Occipital lobe (tissue), 2 donors: ENCODE results near the gene OSBPL3. TPM values are rescaled to one million over a fixed set of nuclear protein-coding genes. Genes with fewer than 3 reads are reported as not detected.
"Not testable (repeated sequence)": the region's sequence is repeated elsewhere in the genome, so short reads cannot be mapped to it uniquely, and the experiment has no call there.

Source experiments
- DNase-seq: peaks from one replicate; lab custom pipeline; 2025; lab: John Stamatoyannopoulos, UW
- total RNA-seq: library from RNA; depleted of rRNA; stranded (reverse); fragments of >200 nt; gene quantifications from one replicate; pipeline ENCODE4 v1.2.3, GENCODE V29; 2014

The OSBPL3 gene
- total RNA-seq, 1 donor from 2014 or later = 7.3 TPM

DNA sequence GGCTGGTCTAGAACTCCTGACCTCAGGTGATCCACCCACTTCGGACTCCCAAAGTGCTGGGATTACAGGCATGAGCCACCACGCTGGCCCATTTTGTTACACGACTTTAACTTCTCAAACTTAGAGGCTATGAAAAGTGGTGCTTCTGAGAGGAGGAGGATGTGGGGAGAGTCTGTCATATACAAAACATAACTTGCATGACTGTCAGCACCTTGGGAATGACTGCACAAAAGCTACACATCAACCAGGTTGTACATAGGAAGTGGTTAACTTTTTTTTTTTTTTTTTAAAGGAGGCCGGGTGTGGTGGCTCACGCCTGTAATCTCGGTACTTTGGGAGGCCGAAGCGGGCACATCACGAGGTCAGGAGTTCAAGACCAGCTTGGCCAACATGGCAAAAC lies 179.3 kb downstream of the OSBPL3 start:
- DNase-seq = no peak

DNA sequence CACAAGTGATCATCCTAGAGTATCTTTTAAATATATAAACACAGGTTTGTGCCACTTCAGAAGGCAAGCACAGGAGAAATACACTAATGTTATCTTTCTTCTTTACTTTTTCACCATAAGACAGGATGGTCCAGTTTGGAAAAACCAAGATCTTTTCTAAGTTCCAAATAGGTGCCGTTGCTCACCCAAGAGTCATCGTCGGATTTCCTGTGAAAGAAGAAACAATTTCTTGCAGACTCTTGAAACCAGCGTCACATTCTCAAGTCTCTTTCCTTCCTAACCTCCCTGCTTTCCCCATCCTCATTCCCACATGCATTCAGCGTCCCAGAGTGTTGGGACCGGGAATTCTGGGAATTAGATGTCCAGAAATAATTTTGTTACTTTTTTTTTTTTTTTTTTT lies 179.9 kb downstream of the OSBPL3 start:
- DNase-seq = no peak

DNA sequence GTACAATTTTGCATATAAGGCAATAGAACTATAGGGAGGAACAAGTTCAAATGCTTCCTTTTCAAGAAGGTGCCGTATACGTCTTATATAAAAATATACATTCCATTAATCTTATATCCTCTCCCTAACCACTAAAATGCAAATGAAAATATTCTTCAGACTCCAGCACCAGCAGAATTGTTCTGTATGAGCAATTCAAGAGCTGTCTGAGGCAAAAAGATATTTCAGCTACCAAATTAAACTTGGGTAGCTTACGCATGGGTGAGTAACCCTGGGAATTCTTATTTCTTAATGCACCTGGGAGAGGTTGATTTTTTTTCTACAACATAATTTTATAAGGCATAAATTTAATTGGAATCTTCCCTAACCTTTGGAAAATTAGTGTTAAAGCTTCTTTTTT lies 180.5 kb downstream of the OSBPL3 start:
- no peak for DNase-seq

DNA sequence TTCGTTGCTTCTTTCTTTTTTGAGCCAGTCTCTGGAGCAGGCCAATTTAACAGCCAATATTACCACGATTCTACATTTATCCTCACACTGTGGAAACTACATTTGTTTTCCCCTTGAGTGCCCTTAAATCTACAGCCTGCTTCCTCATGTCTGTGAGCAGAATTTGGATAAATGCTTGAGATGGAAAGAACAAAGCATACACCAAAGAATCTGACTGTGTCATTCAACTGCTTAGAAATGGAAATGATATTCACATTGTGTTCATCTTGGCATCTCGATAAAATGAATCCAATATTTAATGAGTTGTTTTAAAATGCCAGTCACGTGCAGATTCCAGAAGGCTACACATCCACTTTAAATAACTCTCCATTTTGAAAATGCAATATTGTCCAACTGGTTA lies 181.7 kb downstream of the OSBPL3 start:
- no peak for DNase-seq

DNA sequence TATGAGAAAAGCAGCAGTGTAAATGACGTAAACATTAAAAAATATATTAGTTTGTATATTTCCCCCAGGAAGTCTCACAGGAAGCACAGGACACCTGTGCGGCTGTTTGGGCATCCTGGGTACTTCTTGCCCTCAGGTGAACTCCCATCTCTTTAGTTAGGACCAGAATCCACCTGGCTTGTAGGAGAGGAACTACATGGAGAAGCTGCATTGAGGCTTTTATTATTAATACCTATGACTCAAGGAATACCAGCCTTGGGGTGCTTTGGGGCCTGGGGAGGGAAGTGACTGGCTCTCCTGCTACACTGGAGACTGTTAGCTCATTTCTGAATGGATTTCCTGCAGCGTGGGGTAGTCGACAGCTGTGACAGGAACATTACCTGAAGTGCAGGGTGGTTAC lies 182.7 kb downstream of the OSBPL3 start:
- DNase-seq = no peak

DNA sequence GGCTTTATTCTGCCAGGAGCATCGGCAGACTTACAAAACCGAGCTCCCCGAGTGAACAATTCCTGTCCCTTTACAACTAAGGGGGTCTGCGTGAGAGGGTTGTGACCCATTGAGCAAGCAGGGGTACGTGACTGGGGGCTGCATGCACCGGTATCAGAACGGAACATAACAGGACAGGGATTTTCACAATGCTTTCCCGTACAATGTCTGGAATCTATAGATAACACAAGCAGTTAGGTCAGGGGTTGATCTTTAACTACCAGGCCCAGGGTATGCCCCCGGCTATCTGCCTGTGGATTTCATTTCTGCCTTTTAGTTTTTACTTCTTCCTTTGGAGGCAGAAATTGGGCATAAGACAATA lies 184.6 kb downstream of the OSBPL3 start:
- DNase-seq = no peak

DNA sequence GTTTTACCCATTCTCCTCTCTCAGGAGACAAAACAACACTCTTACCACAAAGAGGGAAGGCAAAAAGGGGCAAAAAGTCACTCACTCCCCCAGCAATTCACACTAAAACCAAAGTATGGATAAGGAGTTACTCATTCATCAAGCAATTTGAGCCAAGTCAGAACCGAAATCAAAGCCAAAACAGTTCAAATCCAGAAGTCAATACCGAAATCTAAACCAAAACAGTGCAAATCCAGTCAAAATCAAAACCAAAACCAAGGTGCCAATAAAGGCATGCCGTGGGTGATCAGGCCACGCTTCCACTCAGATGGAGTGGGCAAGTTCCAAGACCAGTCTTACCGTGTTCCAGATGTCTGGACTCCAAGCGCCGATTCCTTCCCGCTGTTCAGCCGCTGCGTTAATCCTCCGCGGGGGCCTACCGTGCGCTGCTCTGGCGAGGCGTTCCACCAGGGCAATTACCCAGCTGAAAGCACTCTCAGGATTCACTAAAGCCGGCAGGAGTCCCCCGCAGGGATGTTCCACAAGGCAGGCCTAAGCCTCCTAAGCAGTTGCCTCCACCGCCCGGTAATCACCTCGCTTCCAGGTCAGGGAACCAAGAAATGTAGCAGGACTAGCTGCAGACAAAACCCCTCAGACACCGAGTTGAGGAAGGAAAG lies 185.1 kb downstream of the OSBPL3 start:
- DNase-seq = not testable (repeated sequence)

DNA sequence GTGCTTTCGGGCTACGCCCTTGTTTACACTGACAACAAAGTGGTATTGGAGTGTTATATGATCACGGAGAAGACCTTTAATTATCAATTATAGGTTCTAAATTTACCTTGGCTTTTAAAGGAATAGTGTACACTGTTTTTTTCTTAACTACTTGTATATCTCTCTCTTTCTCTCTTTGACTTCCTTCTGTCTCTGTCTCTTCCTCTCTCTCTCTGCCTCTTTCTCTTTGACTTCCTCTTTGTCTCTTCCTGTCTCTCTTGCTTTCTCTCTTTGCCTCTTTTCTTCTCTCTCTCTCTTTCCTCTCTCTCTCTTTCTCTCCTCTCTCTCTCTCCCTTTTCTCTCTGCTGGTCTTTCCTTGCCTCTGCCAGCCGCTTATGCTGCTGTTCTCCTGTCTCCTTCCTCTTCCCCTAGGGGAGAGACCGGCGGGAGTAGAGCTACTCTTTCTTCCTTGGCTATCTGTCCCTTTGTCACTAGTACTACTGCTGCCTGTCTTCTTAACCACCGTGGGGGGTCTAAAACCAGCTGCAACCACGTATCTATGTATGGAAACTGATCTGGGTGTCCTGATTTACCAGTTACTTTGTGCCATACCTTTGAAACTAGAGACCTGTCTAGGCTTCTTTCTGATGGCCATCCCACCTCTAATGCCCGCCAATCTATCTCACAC lies 185.9 kb downstream of the OSBPL3 start:
- DNase-seq = no peak

DNA sequence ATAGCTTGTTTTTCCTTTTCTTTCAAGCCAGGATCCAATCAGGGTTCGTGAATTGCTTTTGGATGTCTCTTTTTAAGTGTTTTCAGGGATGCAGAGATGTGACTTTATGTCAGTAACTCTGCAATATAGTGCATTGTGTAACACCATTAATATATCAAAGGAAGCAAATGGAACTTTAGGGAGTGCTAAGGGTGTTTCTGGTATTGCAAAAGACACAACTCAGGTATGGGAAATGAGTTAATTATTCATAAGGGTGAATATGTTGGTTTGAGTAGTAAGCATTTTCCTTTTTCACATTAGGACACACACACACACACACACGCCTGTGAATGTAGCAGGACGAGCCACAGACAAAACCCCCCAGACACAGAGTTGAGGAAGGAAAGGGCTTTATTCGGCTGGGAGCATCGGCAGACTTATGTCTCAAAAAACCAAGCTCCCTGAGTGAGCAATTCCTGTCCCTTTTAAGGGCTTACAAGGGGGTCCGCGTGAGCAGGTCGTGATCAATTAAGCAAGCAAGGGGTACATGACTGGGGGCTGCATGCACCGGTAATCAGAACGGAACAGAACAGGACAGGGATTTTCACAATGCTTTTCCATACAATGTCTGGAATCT lies 190.9 kb downstream of the OSBPL3 start:
- no peak for DNase-seq

DNA sequence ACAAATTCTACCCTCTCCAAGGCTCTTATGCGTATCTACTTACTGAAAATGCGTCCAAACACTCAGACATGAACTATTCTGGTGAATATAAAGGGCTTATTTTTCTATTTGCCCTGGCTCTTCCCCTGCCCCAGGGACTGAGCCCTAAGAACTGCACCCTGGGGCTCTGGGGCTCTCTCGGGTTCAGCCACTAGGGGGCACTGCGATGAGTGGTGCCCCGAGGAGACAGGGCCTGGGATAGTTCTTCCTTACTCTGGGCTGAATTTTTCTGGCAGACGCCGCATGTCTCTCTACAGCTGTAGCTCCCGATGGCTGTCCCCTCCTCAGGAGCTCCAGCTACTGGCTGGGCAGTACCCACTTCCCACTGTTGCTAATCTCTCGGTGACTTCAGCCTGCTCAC lies 191.9 kb downstream of the OSBPL3 start:
- DNase-seq = no peak

DNA sequence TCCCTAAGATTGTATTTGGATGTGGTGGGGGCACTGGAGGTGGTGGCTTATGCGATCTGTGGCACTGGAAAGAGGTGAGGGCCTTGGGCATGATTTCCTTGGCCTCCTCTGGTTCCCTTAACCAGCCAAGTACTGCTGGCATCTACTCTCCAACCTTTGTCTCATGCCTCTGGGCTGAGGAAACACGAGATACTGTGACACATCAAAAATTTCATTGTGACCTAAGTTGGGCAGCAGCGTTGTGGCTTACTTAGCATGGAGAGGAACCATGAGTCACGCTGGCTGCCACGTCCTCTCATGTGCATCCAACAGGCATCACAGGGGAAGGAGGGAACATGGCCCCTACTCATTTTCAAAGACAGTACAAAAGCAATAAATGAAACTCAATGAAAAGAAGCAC lies 193.0 kb downstream of the OSBPL3 start:
- DNase-seq = peak; percentile 39

DNA sequence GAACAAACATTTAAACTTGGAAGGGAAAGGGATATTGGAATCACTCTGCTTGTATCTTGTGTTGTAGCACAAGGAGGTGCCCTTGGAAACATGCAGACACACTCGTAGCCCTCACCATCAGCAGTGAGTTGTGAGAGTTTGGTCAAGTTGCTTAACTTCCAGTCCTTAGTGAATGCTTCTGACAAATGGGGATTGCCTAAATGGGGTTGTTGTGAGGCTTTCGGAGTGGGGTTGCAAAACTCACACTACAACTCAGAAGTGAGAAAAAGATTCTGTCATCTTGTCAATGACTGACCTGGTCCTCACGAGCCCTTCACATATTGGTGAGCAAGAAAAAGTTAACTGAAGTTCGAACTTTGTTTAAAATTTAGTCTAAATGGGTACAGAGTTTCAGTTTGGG lies 193.7 kb downstream of the OSBPL3 start:
- DNase-seq = no peak

DNA sequence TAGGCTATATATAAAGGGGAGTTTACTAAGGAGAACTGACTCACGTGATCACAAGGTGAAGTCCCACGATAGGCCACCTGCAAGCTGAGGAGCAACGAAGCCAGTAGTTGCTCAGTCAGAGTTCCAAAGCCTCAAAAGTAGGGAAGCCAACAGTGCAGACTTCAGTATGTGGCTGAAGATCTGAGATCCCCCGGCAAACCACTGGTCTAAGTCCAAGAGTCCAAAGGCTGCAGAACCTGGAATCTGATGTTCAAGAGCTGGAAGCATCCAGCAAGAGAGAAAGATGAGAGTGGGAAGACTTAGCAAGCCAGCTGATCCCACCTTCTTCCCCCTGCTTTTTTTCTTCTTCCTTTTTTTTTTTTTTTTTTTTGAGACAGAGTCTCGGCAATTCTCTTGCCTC lies 195.7 kb downstream of the OSBPL3 start:
- DNase-seq = no peak

DNA sequence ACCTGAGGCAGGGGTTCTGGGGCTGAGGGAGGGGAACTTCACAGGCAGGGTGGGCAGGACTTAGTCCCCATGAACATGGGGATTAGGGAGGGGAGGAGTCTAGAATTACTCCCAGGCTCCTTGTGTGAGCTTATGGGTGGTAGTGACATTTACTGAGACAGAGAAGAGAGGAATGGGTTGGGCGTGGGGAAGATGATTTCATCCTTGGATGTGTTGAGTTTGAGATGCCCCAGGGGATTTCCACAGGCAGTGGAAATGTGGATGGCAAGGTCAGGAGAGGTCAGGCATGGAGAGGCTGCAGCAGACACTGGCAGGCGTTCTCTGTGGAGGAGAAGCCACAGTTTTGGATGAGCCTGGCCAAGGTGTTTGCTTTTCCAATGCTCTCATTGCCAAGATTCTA lies 196.3 kb downstream of the OSBPL3 start:
- DNase-seq = no peak

DNA sequence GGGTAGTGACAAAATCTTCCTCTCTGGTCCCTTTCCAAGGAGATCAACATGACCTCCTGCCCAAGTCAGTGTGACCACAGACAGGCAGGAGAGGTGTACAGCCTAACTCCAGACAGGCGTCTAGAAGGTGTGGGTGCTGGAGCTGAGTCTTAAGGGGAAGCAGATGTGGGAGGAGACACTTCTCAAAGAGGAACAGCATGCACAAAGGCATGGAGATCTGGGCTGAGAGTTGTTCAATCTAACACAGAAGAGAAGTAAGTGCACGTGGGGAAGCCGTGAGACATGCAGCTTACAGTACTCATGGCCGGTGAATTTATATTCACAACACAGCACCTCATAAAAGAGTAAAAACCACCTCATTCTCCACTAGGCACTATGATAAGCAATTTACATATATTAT lies 198.9 kb downstream of the OSBPL3 start:
- no peak for DNase-seq

DNA sequence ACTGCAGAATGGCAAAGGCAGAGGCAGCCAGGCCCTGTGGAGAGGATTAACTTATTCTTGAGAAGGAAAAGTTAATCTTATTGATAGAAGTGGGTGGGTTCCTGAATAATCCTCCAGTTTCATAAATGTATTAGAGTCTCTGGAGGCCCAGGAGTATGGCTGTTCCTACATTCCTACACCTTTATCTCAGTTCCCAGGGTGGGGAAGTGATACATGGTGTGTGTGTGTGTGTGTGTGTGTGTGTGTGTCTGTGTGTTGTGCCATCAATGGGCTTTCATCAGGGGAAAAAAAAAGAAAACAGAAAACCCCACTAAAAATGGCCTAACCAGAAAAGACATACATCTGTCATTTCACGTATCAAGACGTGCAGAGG lies 200.7 kb downstream of the OSBPL3 start:
- DNase-seq = no peak

DNA sequence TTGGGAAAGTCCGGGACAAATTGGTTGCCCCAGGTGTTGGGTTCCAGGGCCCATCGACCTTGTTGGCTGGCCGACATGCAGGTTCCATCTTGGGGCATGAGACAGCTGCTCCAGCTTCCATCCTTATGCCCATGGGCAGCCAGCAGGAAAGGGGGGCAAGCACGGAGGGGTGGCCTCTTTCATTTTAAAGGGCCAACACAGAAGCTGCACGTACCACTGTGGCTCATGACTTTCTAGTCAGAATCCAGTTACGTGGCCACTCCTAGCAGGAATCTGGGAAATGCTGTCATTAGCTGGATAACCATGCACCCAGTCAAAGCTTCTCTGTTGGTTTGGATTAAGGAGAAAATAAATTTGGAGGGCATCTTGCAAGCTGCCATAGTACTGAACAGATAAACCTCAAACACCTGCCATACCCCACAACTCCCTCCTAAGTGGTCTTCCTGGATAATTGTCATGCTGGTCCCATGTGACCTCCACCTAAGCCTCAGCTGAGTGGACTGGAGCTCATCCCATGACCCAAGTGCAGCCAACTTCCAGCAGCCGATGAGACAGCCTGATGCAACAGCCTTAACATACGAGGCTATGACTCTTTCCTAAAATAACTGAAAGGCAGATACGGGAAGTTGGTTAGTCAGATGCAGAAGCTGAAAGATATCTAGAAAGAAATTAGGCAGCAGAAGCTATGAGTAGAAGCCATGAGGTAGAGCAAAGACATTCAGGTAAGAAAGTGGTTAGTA lies 201.3 kb downstream of the OSBPL3 start:
- DNase-seq = no peak

DNA sequence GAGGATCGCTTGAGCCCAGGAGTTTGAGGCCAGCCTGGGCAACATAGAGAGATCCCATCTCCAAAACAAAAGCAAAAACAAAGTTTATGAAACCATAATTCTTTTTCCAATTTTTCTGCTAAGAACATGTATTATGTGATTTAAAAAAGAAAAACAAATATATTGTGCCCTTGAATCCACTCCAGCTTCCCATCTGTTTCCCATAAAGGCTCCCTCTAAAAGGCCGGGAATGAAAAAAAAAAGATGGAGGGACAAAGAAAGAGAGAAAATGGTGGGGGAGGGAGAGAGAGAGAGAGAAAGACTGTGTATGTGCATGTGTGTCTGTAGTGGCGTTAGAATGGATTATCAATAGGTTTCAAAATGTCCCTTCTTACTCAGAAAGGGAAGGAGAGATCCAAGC lies 202.2 kb downstream of the OSBPL3 start:
- DNase-seq = no peak

DNA sequence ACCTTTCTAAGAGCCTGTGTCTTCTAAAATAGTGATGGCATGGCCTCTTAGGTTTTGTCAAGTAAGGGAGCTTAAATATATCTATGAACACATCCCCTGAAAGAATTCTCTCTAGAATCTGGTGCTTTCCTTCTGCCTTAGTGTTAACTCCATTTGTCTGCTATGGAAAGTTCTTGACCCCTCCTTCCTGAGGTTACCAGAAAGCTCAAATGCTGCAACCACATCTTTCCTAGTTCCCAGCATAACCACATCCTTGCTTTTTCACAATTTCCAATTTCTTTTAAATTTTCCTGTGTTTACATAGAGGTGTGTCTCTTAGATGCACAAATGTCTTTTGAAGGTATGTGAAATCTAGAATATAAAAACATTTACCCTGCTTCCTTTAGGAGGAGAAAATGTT lies 206.3 kb downstream of the OSBPL3 start:
- DNase-seq = no peak

DNA sequence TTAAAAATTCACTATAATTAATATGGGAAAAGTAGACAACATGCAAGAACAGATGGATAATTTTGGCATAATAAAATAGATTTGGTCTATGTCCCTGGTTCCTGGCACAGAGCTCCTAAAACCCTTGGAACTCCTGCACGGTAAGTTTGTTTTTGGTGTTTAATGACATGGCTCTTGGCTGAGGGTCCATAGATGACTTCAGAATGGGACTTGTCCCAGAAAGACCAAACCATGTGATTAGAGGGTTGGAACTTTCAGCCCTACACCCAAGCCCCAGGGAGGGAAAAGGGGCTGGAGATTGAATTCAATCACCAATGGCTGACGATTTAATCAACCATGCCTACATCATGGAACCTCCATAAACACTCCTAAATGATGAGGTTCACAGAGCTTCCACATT lies 210.1 kb downstream of the OSBPL3 start:
- DNase-seq = no peak

DNA sequence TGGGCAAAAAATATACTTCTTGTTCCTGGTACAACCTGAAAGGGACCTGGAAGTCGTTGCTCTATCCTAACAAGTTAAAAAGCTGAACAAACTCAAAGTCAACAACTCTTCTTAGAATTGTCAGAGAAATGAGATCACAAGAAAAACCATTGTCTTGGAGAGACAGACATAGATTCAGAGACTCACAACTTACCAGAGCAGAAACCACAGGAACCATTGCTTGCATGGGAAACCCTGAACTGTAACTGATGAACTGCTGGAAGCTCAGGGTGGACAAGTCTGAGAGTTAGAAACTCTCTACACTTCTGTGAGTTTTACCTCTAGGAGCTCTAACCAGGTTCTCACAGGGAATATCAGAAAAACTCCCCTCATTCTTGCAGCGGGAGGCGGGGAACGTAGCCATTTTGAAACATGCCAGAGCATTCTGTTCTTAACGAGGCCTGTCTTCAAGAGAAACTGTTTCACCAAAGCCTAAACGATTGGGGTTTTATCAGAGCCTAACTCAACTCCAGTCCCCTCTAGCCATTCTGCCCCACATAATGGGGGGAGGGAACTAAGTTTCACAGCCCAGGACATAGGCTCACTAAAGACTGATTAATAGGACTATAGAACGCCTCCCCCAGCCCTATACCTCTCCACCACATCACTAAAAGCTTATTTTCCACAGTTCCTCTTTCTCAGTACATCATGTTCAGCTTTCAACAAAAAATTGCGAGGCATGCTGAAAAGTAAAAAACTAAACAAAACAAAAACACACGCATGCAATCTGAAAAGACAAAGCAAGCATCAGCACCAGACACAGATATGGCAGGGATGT lies 210.8 kb downstream of the OSBPL3 start:
- DNase-seq = no peak
